Measurements from ENCODE around the gene PIEZO2.
"Not testable (repeated sequence)": the region's sequence is repeated elsewhere in the genome, so short reads cannot be mapped to it uniquely, and the experiment has no call there.

PIEZO2 gene

DNA sequence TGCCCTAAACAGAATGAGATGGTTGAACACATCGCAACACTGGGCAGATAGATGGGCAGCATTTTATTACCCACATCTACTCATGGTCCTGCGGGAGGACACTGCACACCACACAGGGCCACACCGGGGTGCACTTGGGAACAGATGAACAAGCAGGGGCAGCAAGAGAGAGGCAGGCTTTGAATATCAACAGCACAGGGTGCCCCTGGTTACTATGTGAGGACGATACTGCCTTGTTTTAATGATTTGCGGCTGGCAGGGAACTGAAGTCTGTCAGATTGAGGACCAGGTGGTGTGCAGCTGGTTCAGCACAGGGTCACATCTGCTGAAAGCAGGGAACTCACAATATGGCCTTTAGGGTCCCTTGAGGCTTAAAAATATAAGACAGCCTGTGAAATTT lies 195.7 kb downstream of the PIEZO2 start:
- DNase-seq: no peak

DNA sequence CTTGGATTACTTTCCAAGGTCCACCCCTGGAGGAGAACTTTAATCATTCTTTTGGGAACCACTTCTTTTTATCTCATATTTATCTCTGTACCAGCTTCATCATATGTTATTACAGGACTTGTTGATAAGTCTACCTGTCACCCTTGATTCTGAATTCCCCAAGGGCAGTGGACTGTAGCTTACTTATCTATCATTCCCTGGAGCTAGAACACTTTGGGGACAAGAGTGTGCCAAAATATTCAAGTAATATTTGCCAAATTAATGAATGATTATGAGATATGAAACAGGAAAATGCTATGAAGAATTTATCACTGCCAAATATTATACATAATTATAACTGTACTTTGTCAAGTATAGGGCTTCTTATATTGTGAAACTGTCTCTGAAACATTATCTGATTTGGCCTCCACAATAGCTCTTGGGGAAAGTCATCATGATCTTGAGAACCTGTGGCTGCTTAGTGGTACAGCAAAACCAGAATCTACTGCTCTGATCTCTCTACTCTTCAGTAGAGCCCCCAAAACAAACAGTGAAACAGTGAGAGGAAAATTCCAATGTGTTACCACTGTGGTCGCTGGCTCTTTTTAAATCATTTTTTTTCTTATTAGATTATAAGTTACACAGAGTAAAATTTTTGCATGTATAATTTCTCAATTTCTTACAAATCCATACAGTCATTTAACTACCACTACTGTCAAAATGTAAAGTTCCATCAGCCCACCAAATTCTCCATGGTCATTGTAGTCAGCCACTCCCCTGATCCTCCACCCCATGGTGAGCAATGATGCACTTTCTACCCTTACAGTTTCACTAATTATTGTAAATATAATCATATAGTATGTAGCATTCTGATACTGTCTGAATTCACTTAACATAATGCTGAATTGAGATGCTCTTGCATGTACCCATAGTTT lies 197.5 kb downstream of the PIEZO2 start:
- DNase-seq: no peak

DNA sequence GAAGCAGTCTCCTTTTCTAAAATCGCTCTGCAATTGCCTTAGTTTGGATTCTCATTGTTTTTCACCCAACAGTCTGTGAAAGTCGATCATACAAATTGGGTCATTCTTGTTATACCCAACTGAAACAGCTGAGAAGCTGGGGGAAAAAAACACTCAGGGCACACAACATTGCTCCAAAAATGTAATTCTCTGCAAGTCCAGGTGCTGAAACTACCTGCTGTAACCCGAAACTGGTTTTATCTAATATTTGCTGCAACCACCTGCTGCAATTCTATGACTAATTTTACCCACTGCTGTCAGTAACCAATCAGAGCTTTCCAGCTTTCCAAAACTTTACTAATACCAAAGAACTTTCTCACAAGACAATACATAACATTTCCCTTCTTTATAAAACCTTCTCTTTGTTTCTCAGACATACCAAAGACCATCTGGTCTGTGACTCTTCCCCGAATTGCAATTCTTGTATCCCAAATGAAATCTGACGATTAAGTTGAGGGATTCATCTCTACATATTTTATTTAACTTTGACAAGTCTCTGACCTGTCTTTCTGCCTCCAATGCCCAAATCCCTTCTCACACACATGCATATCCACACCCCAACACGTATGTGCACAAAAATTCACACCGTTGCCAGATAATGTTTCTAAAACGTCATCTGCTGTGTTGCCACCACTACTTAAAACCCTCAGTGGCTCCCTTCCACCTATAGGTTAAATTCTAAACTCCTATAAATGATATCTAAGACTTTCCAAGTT lies 198.3 kb downstream of the PIEZO2 start:
- DNase-seq: no peak

DNA sequence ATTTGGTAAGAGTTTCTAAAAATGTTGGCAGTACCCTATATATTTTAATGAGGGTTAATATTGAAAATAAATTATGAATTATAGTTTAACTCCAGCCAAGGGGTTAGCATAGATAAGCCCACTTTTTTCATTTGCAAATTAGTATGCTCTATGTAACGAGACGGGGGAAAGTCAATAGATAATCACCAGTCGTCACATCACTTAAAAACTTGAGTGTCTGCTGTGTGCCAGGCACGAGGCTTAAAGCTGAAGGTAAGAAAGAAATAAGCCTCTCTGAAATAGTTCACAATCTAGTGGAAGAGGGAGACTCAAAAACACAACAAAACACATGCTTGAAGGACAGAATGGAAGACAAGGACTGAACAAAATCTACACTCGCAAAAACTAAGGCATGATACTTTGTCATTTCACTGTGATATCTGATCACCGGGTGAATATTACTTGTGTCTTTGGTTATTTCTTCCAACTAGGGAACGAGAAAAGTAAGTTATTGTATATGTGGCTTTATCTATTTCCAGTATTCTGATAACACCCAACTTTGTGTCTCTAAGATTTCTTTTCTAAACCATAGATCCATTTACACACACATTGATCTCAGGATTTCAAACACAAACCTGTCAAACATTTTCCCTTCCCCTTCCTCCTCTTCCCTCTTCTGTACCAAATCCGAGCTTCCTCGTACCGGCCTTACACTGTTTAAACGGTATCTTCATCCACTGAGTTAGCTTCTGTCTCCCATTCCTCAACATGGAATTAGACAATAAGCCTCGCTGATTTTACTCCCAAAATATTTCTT lies 199.1 kb downstream of the PIEZO2 start:
- no peak for DNase-seq

DNA sequence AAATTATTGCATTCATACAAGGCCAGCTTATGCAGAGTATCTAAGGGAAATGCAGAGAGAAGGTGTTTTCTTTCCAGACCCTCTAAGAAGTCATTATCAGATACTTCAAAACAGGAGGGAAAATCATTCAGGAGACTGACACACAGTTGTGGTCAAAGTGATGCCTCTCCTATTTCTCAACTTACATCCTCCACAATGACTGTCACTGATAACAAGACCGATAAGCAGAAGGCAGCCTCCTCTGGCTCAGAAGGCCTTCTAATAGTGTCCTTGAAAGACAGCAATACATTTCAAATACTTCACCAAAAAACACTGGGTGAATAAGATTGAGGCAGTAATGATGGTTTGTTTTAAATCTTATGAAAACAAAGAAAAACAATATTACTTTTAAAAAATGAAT lies 199.7 kb downstream of the PIEZO2 start:
- no peak for DNase-seq

DNA sequence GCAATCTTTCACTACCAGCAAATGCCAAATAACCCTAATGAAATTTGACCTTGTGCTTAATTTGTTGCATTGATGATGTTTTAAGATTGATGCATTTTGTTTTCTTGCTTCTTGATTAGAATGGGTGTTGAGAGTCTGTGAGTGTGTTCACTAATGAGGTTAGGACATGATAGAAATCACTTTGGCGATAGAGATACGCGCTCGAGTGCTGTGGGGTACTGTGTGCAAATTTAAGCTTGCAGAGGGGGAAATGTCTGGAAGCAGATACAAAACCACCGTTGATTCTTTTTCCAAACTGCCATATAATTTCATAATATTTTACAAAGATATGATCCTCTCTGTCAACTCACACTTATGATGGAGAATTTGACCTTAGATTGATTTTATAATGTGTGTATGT lies 200.9 kb downstream of the PIEZO2 start:
- DNase-seq: no peak

DNA sequence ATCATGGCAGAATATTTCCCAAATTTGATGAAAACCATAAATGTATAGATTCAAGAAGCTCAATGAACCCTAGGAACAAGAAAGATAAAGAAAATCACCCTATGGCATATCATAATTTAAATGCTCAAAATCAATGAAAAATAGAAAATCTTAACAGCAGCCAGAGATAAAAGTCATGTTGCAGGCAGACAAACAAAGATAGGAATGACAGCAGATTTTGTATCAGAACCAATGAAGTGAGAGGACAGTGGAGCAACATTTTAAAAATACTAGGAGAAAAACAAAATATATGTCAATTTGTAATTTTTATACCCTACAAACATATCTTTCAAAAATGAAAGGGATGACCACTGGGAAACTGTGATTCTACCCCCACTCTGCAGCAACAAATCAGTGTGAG lies 203.3 kb downstream of the PIEZO2 start:
- no peak for DNase-seq

DNA sequence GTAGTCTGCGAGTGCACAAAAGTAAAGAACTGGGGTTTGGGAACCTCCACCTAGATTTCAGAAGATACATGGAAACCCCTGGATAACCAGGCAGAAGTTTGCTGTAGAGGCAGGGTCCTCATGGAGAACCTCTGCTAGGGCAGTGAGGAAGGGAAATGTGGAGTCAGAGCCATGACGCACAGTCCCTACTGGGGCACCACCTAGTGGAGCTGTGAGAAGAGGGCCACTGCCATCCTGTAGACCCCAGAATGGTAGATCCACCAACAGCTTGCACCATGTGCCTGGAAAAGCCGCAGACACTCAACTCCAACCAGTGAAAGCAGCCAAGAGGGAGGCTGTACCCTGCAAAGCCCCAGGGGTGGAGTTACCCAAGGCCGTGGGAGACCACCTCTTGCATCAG lies 206.4 kb downstream of the PIEZO2 start:
- no peak for DNase-seq

DNA sequence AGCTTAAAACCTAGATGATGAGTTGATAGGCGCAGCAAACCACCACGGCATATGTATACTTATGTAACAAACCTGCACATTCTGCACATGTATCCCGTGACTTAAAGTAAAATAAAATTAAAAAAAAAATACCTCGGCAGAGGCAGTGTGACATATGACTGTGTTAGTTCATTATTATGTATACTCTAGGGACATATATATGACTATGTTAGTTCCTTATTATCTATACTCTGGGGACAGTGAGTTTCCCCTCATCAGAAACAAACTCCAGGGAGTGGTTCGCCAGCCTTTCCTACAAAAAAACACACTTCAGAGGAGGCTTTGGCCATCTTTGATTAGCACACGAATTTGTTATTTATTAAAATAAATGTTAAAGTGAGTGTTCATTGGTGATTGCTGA lies 209.5 kb downstream of the PIEZO2 start:
- no peak for DNase-seq

DNA sequence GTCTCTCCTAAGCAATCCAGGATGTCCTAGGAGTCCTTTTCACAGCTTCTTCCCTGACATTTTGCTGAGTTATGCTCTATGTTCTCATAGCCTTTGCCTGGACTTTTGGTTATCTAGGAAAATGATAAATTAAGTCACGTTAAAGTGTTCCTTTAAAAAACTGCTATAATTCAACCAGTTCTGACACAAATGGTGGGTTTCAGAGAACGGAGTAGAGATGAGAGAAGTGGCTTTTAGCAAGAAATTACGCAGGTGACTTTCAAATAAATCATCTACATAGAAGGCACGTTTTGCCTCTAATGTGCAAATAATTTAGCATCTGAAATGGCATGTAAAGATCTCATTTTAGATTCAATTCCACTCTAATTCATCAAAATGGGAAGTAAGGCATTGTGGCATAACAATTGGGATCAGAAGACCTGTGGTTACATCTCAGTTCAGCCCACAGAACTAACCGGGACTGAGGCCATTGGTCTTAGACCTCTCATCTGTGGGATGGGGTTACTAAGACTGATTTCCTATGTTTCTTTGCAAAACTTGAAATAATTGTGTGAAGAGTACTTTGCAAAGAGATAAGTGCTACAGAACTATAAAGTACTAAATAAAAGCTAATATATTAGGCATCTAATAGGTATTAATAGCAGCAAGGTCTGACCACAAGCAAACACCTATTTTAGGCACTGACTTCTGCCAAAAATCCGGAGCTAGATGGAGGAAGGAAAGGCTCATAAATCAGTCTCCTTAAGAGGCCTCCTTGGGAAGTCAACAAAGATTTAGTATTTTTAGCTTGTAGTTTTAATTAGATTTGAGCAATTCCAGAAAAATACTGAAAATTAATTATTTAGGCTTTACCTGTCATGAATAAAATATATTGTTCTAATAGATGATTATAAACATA lies 211.4 kb downstream of the PIEZO2 start:
- DNase-seq: no peak

DNA sequence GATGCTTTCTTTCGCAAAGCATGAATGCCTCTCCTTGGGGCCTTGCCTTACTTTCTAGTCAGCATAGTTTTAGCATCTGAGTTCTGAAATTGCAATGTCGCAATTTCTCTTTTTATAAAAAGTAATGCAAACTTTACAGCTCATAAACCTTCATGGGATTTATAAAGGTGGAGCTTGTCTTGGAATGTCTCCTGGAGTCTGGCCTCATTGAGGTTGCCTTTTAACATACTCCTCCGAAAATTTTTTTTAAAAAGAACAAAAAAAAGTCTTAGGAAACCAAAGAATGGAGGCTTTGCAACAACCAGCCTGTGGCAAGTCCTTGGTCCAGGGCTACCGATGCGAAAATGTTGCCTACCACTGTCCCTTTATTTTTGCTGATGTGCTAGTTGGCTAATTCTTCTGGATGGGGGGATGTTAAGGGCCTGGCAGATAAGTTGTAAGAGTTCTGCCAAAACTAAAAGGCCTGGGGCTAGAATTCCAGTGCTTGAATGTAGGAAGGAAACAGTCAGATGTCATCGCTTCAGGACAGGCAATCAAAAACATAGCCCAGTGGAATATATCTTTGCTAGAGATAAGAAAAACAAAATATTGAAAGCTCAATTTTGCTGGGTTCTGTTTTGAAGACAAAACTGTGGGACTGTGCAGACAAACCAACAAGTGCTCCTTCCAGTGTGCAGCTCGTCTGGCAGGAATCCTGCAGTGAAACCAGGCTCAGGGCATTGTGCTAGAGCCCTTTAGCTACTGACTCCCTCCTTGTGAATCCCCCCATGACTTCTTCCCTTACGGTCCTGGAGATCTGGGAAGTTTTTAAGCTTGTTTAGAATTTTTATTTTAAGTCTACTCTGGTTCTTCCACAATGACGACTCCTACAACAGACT lies 213.0 kb downstream of the PIEZO2 start:
- no peak for DNase-seq

DNA sequence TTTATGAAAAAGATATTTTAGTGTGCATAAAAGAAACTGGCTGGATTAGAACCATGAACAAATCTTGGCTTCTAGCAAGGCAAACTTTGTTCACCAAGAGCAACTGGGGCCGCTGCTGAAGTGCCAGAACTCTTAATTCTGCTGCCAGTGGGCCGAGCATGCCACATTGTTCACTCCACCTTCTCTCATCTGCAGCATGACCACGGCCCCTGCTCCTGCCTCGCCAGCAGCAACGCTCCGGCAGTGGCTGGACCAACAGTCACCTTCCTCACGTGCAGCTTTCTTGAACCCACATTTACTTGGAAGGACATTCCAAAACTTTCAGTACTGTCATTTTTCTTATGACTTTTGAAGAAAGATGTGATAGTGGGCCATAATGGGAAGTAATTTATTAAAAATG lies 213.8 kb downstream of the PIEZO2 start:
- no peak for DNase-seq

DNA sequence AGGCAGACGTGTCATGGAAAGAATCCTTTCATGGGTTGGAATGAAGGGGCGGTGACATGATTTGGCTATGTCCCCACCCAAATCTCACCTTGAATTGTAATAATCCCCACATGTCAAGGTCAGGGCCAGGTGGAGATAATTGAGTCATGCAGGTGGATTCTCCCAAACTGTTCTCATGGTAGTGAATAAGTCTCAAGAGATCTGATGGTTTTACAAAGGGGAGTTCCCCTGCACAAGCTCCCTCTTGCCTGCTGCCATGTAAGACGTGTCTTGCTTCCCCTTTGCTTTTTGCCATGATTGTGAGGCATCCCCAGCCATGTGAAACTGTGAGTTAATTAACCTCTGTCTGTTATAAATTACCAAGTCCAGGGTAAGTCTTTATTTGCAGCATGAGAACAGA lies 215.7 kb downstream of the PIEZO2 start:
- not testable (repeated sequence) for DNase-seq

DNA sequence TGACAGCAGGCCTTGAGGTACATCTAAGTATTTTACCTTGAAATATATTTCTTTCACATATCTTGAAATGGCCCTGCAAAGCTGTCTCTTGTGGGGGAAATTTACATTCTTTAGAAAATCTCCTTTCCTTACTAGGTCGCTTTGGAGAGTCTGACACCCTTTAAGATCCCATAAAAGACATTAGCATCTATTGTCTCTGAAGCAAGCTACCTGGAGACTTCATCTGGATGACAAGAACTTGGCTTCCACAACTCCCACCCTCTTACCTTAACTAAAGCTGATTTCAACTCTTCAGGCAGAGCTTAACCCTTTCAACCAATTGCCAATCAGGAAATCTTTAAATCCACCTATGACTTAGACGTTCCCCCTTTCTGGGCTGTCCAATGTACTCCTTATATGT lies 219.3 kb downstream of the PIEZO2 start:
- DNase-seq: no peak

DNA sequence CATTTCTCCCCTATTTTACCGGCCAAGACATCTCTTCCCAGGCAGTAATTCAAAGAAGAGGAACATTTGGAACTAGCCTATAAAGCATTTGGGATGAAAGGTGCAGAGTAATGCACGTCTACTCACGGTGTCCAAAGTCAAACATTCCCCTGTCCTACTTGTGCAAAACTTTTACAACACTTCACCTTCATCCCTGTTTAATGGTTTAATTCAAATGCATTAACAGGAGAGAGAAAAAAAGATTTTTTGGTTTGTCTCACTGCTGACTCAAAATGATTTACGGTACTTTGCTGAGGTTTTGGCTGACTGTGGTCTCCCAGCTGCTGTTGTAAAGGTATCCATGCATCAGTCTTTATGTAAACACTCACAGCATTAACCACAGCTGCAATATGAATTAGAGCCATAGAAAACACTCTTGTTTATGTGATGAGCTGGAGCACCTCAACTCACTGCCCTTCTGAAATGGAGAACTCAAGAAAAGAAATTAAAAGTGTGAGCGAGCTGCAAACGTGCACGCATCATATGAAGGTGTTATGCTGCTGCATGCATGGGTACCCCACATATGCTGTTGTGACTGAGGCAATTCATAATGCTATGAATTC lies 220.5 kb downstream of the PIEZO2 start:
- no peak for DNase-seq

DNA sequence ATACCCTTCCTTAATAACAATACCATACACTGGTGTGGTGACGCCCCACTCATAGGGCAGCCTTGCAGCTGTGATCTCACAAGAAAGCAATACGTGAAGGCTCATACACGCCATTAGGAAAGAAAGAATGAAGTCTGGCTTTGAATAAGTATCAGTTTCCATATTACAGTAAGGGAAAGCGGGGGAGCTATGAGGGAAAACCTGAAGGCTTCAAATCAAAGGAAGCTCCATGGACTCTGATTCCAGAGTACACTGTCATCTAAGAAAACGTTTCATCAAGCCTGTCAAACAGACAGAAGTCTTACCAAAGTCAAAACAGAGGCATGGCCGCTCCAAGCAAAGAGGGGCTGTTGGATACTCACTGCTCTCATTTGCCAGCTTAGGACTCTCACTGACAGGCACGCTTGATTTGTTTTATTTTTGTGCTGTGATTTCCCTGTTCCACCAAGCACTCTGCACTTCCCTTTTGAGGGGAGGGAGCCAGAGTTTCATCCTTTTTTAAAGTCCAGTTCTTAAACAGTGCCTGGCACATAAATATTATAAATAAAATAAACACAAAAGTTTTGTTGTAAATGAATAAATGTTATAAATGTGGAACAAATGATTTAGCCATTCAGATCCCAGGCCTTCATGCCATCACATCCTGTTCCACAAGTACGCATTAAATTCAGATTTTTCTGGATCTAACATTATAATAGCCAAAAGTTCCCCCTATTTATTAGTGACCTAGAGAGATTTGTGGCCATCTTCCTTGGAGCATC lies 221.2 kb downstream of the PIEZO2 start:
- no peak for DNase-seq

DNA sequence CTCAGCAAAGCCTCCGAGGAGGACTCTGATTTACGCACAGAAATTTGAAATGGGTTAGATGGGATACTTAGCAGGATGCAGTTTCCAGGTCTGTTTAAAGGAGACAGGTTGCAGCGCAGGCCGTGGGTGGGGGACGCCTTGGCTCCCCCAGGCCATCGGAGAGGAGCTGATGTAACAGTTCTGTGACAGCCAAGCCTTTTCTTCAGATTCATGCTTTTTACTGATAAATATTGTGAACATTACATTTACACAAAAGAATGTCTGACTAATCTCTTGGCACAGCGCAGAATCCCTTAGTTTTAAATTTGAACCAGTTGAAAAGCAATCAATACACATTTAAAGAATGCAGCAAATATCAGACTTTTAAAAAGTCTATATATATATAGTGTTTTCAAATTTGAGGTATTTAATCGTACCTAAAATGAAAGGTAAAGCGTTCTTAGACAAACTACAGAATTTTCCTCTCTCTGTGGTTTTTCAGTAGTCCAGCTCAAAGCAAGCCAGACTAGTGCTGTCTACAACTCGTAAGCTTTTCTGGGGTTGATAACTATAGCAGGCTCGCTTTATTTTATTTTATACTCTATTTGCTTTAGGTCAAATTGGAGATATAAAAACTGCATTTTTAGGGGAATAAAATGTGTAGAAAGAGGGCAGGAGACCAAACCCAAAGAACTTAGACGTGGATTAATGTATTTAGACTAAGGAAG lies 221.9 kb downstream of the PIEZO2 start:
- DNase-seq: no peak

DNA sequence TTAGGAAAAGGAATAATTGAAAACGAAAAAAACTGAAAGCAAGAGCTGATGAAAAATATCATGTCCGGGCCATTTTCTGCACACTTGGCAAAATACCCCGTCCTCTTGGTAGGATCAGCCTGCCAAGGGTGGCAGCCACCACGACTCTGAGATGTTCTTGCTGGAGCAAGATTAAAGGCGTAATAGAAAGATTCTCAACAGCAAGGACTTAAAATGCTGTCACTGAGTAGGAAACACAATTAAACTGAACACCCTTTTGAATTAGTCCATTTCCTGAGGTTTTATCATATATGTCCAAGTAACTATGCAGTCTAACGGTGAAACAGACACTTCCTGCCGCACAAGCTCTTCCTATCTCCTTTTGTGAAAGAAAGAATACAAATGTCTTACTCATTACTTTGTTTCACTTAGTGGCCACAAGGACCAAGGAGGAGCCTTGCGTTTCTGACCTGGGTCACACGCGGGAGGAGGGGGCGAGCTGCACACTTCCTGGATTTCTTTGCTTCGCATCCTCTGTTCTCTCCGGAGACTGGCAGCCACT lies 222.7 kb downstream of the PIEZO2 start:
- DNase-seq: no peak

DNA sequence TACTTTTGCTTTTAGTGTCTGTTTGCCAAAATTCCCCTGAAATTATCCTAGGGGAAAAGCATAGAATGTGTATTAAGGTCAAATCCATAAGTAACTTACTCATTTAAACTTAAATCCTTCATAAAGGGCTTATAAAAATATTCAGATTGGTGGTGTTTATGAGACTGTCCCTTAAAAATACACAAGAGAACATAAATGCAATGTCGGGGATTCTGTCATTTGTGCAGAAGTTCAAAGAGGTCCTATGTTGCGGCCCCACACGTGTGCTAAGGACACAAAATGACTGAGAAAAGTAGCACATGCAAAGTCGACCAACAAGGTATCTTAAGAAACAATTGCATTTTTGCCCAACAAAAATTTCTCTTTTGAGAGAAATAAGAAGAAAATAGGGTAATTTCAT lies 225.1 kb downstream of the PIEZO2 start:
- no peak for DNase-seq

Measured in 8988T (cell line).